ENCODE measurements around the gene MDGA2. TPM values are rescaled to one million over a fixed set of nuclear protein-coding genes. Genes with fewer than 3 reads are reported as not detected.

MDGA2 gene
- total and polyA plus RNA-seq, 2 of the 8 experiments (the other 6 are each of a cell fraction or from before 2014, with no cell fraction given), result 0.11 to 0.69 TPM

DNA sequence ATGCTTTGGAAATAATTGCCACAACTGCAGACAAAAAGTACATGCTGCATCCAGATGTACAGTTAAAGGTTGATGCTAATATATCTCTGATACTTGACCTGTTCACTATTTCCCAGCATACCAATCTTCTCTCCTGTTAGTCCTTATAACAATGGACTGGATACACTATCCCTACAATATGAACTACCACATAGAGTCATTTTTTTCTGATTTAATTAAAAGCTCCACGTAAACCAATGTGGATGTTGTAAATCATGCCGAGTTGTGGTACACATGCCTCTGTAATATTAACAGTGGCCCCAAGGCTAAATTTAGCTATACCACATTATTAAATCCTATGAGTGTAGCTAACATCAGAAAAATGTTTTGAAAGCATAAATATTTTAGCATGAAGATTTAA is 554.8 kb downstream of the MDGA2 start:
- Histone ChIP-seq H4K91ac (replicated peaks; ENCODE audit: insufficient read length, low read length) (no peak overlapping the region), H3K4me3 (ENCODE audit: extremely low read depth in 1 of 4, insufficient read depth in 2 of 4, low read depth in 3 of 4, low read length in 4 of 4) (no peak overlapping the region), H4K8ac (ENCODE audit: extremely low read depth, insufficient read depth, low read length) (no peak overlapping the region), H2BK120ac (replicated peaks; ENCODE audit: low read depth, low read length) (no peak overlapping the region), H3K23ac (ENCODE audit: insufficient read length) (no peak overlapping the region), H2BK20ac (ENCODE audit: low read length) (no peak overlapping the region), H2AK5ac (ENCODE audit: low read depth, low read length) (no peak overlapping the region), H3K4me2 (ENCODE audit: insufficient read depth in 1 of 2, low read depth in 2 of 2, low read length in 2 of 2) (no peak overlapping the region), H3K27me3 (replicated peaks in 1 of 4; ENCODE audit: control insufficient read depth in 3 of 4, extremely low read depth in 1 of 4, insufficient read depth in 3 of 4, low read length in 3 of 4) (no peaks in the 10 kb centered on the region), H2BK15ac (ENCODE audit: low read length) (no peak overlapping the region), H4K5ac (ENCODE audit: insufficient read length, low read depth, low read length) (no peak overlapping the region), H3K79me1 (ENCODE audit: low read depth, low read length) (no peaks in the 10 kb centered on the region), H3K36me3 (ENCODE audit: control insufficient read depth in 2 of 4, insufficient read depth in 4 of 4, low read length in 3 of 4) (no peaks in the 10 kb centered on the region), H3K79me2 (ENCODE audit: control insufficient read depth in 1 of 2, insufficient read depth in 2 of 2, low read length in 2 of 2) (no peaks in the 10 kb centered on the region), H3K23me2 (ENCODE audit: low read depth, low read length) (no peaks in the 10 kb centered on the region), H2BK5ac (ENCODE audit: low read depth, low read length) (no peak overlapping the region), H4K20me1 (replicated peaks in 1 of 2; ENCODE audit: control insufficient read depth in 1 of 2, insufficient read depth in 2 of 2, low read length in 2 of 2) (no peaks in the 10 kb centered on the region), H3K9me3 (ENCODE audit: insufficient read depth in 2 of 2, low read depth in 1 of 2, low read length in 1 of 2) (no peaks in the 10 kb centered on the region), H3K18ac (ENCODE audit: extremely low read depth, low read length) (no peak overlapping the region), H2BK12ac (ENCODE audit: low read depth, low read length) (no peak overlapping the region), H3K14ac (ENCODE audit: insufficient read length) (no peak overlapping the region), H3K27ac (ENCODE audit: low read depth, low read length) (no peak overlapping the region), H3K4me1 (replicated peaks in 1 of 4; ENCODE audit: control insufficient read depth in 3 of 4, insufficient read depth in 4 of 4, low read length in 3 of 4) (no peaks in the 10 kb centered on the region), H3K4ac (replicated peaks; ENCODE audit: insufficient read length, low read depth, low read length) (no peak overlapping the region), H3K56ac (replicated peaks; ENCODE audit: insufficient read length, low read depth, low read length) (no peak overlapping the region), H3K9ac (replicated peaks in 1 of 4; ENCODE audit: extremely low read depth in 1 of 4, low read depth in 3 of 4, low read length in 3 of 4) (no peak overlapping the region), H2AFZ (ENCODE audit: low read length) (no peak overlapping the region)
- DNase-seq (ENCODE audit: low read depth in 1 of 2, low spot score in 2 of 2) (no peak), FAIRE-seq (no peak)
- CTCF ChIA-PET (ENCODE audit: partially characterized antibody), result interaction anchor here (0.9 kb wide), 2 partner anchors 12 to 80 kb away, joined by 3 read pairs; no protein-coding TSS in a partner anchor
- no peak for TF ChIP-seq SIRT6 (IDR thresholded peaks at IDR 0.05; ENCODE audit: low read length)
- no peak for TF ChIP-seq EZH2 (IDR thresholded peaks at IDR 0.05; ENCODE audit: low read depth, low read length, severe bottlenecking)
- TF ChIP-seq SUZ12 (IDR thresholded peaks at IDR 0.05; ENCODE audit: low read length), result no peak
- TF ChIP-seq KDM5A (IDR thresholded peaks at IDR 0.05; ENCODE audit: low read length), result no peak
- TF ChIP-seq, protein P1, sequence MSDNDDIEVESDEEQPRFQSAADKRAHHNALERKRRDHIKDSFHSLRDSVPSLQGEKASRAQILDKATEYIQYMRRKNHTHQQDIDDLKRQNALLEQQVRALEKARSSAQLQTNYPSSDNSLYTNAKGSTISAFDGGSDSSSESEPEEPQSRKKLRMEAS (IDR thresholded peaks at IDR 0.05), result no peak
- TF ChIP-seq CREB1 (IDR thresholded peaks at IDR 0.05), result no peak
- no peak for TF ChIP-seq PHF8 (conservative IDR thresholded peaks at IDR 0.05; ENCODE audit: low read depth, low read length)
- POLR2A ChIA-PET (ENCODE audit: partially characterized antibody), result no interaction called here
- 98% methylated on average over 2 of the region's 2 CpGs; no CpG with 5 or more reads in 1 of the 2 experiments for WGBS, 2 experiments (ENCODE audit: extremely low coverage in 1 of 2, insufficient coverage in 1 of 2, insufficient read length in 1 of 2, insufficient replicate concordance in 2 of 2, low coverage in 1 of 2, low lambda C conversion rate in 2 of 2, missing lambda C conversion rate in 1 of 2)

Measured in H1 (cell line).